Hematopoietic multipotent progenitor cell treated with erythropoietin and hydrocortisone succinate and interleukin-3 and kit ligand, for 6 days (in vitro differentiated cells): Measurements from ENCODE around the gene NFS1.
"Not testable (repeated sequence)": the region's sequence is repeated elsewhere in the genome, so short reads cannot be mapped to it uniquely, and the experiment has no call there.

Experiments
- DNase-seq: peaks from one replicate; pipeline ENCODE4 v3.0.0-alpha.2; 2015

The NFS1 gene

GRCh38 chr20:35699127-35699956 lies at the start of gene NFS1, which contains the start of gene ROMO1:
Gene NFS1, minus strand, starts transcription at chr20:35699352. Its CDS starts 64 bp downstream, at chr20:35699288.
Gene ROMO1, plus strand, starts transcription at chr20:35699405. Its CDS starts 228 bp downstream, at chr20:35699633.
- peak; percentile 94 for DNase-seq

GRCh38 chr20:35744492-35744841 lies 45.3 kb upstream of the NFS1 start:
- DNase-seq: not testable (repeated sequence)

GRCh38 chr20:35743693-35744491 lies 44.7 kb upstream of the NFS1 start:
- peak; percentile 56 for DNase-seq

- DNase-seq: peak; percentile 77
These were observed 43.8 kb upstream of the NFS1 start for GRCh38 chr20:35742741-35743523.

GRCh38 chr20:35741892-35742740 lies 43.0 kb upstream of the NFS1 start, which contains the start of gene RBM39:
Gene RBM39, minus strand, starts transcription at chr20:35742260. Its CDS starts 1,386 bp downstream, at chr20:35740874.
- DNase-seq: peak; percentile 100

GRCh38 chr20:35739294-35740163 lies 40.4 kb upstream of the NFS1 start:
- DNase-seq: peak; percentile 80

GRCh38 chr20:35738410-35739179 lies 39.4 kb upstream of the NFS1 start:
- no peak for DNase-seq

- DNase-seq: no peak
These were observed 38.7 kb upstream of the NFS1 start for GRCh38 chr20:35737865-35738333.

GRCh38 chr20:35735826-35736470 lies 36.8 kb upstream of the NFS1 start:
- DNase-seq: no peak

GRCh38 chr20:35734777-35735649 lies 35.9 kb upstream of the NFS1 start:
- no peak for DNase-seq

- no peak for DNase-seq
These were observed 35.2 kb upstream of the NFS1 start for GRCh38 chr20:35734374-35734773.

- DNase-seq: no peak
These were observed 33.5 kb upstream of the NFS1 start for GRCh38 chr20:35732644-35732982.

GRCh38 chr20:35731862-35732643 lies 32.9 kb upstream of the NFS1 start:
- no peak for DNase-seq

GRCh38 chr20:35731469-35731788 lies 32.3 kb upstream of the NFS1 start:
- no peak for DNase-seq

GRCh38 chr20:35730583-35731468 lies 31.7 kb upstream of the NFS1 start:
- DNase-seq: no peak

GRCh38 chr20:35729836-35730582 lies 30.9 kb upstream of the NFS1 start:
- DNase-seq: no peak
